Right forelimb (tissue), 1 donor: Measurements from ENCODE around the gene FYCO1.
A peak's percentile ranks its signal among the peaks of the same experiment; 100 is the strongest.

Experiments
- DNase-seq: peaks from one replicate; pipeline ENCODE4 v3.0.0-alpha.2; 2018

The FYCO1 gene

GRCh38 chr3:45959201-45959600 lies 36.4 kb downstream of the FYCO1 start:
- no peak for DNase-seq

GRCh38 chr3:45958321-45958791 lies 37.3 kb downstream of the FYCO1 start:
- no peak for DNase-seq

GRCh38 chr3:45957586-45957985 lies 38.0 kb downstream of the FYCO1 start:
- no peak for DNase-seq

- DNase-seq = no peak
Measured at GRCh38 chr3:45955706-45956105, 39.9 kb downstream of the FYCO1 start.

- peak; percentile 20 for DNase-seq
Measured at GRCh38 chr3:45955017-45955647, 40.5 kb downstream of the FYCO1 start.

GRCh38 chr3:45954306-45954705 lies 41.3 kb downstream of the FYCO1 start:
- DNase-seq = peak; percentile 32

GRCh38 chr3:45953536-45953935 lies 42.1 kb downstream of the FYCO1 start:
- peak; percentile 17 for DNase-seq

- DNase-seq = peak; percentile 20
Measured at GRCh38 chr3:45952456-45952855, 43.2 kb downstream of the FYCO1 start.

- no peak for DNase-seq
Measured at GRCh38 chr3:45951946-45952345, 43.7 kb downstream of the FYCO1 start.

GRCh38 chr3:45950686-45951600 lies 44.7 kb downstream of the FYCO1 start:
- DNase-seq = no peak

- no peak for DNase-seq
Measured at GRCh38 chr3:45950131-45950530, 45.5 kb downstream of the FYCO1 start.

GRCh38 chr3:45949432-45949831 lies 46.2 kb downstream of the FYCO1 start:
- DNase-seq = no peak

- no peak for DNase-seq
Measured at GRCh38 chr3:45948881-45949280, 46.7 kb downstream of the FYCO1 start.

GRCh38 chr3:45948311-45948781 lies 47.3 kb downstream of the FYCO1 start:
- DNase-seq = no peak

GRCh38 chr3:45947361-45947760 lies 48.3 kb downstream of the FYCO1 start:
- DNase-seq = no peak

GRCh38 chr3:45946875-45947274 lies 48.7 kb downstream of the FYCO1 start:
- no peak for DNase-seq

- no peak for DNase-seq
Measured at GRCh38 chr3:45946307-45946706, 49.3 kb downstream of the FYCO1 start.

GRCh38 chr3:45944830-45945620 lies 50.6 kb downstream of the FYCO1 start:
- DNase-seq = no peak

- no peak for DNase-seq
Measured at GRCh38 chr3:45943207-45943846, 52.3 kb downstream of the FYCO1 start, which contains the start of gene CXCR6. Gene CXCR6 (plus strand): TSS chr3:45943464. CDS start chr3:45946482, 3,018 bp downstream.

GRCh38 chr3:45942051-45942825 lies 53.4 kb downstream of the FYCO1 start:
- no peak for DNase-seq

- DNase-seq = no peak
Measured at GRCh38 chr3:45940781-45941365, 54.8 kb downstream of the FYCO1 start.
